HG03159 (cell line): ENCODE results near the gene ABHD4.
A peak's percentile ranks its signal among the peaks of the same experiment; 100 is the strongest.
"Not testable (repeated sequence)": the region's sequence is repeated elsewhere in the genome, so short reads cannot be mapped to it uniquely, and the experiment has no call there.

Experiments
- ATAC-seq: cut with Tn5 transposase; IDR thresholded peaks from one replicate; pipeline ENCODE4 v1.9.1; 2021; ENCODE audit warnings: mild to moderate bottlenecking, moderate library complexity; ENCODE audit not compliant: unreplicated experiment

ABHD4 gene

GRCh38 chr14:22588526-22589095 is 9.5 kb upstream of the ABHD4 start:
- no peak for ATAC-seq

DNA sequence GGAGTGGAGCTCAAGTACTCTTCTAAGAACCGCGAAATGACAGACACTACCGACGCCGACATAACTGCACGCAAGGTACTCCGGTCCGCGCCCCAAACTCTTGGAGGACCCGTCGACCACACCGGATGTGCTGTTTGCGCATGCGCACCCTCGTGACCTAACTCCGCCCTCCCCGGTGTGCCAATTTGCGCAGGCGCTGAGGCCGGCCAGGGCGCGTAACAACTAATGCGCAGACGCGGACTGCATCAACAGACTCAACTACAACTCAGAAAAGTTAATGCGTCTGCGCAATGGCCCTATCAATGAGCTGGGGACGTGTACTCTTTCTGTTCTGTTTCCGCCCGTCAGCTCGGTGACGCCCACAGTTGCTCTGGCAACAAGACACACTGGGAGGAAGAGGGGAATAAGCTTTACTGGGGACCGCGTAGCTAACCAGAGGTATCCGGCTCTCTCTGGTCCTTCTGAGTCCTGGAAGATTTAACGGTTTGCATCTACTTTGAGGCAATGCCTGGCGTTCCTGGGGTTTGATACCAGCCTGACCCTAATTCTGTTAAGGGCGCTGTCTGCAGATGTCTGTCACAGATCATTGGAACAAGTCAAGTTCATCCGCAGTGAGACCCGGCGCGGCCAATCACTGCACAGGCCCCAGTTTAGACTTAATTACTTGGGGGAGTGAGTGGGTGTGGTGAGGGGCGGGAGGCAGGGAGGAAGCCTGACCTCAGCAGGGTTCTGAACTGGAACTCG is 8.8 kb upstream of the ABHD4 start, which contains the start of gene DAD1:
DAD1 (minus strand) TSS at position 129 of the 744 bp plus-strand sequence; CDS start at position 62, 67 bp downstream.
- peak; percentile 88 for ATAC-seq

- ATAC-seq, result no peak
These were observed 4.9 kb upstream of the ABHD4 start for GRCh38 chr14:22593189-22593588.

DNA sequence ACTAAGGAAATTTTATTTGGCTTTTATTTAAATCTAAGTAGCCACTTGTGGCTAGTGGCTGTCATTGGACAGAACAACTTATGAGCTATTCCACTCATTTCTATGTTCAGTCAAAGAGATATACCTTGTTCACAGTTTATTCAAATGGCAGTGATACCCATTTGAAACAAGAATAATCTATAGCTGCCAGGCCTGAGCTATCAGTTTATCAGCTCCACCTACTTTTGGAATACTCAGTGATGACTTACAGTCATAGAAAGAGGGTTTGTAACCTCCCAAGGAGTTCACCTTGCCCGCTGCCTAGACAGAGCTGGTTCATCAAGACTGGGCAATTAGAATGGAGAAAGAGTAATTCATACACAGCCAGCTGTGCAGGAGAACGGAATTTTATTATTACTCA is 4.5 kb upstream of the ABHD4 start:
- ATAC-seq, result no peak

DNA sequence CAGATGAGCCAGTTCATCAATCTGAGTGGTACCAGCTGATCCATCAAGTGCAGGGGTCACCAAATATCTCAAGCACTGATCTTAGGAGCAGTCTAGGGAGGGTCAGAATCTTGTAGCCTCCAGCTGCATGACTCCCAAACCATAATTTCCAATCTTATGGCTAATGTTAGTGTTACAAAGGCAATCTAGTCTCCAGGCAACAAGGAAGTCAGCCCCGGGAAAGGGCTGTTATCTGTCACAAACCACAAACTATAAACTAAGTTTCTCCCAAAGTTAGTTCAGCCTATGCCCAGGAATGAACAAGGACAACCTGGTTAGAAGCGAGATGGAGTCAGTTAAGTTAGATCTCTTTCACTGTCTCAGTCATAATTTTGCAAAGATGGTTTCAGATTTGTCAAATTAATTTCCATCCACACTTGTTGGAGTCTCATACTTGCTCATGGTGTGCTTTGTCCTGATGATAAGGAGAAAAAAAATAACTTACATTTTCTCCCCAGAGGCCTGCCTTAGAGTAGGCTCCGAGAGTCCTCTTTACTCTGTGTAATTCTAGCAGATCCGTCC is 3.9 kb upstream of the ABHD4 start:
- no peak for ATAC-seq

DNA sequence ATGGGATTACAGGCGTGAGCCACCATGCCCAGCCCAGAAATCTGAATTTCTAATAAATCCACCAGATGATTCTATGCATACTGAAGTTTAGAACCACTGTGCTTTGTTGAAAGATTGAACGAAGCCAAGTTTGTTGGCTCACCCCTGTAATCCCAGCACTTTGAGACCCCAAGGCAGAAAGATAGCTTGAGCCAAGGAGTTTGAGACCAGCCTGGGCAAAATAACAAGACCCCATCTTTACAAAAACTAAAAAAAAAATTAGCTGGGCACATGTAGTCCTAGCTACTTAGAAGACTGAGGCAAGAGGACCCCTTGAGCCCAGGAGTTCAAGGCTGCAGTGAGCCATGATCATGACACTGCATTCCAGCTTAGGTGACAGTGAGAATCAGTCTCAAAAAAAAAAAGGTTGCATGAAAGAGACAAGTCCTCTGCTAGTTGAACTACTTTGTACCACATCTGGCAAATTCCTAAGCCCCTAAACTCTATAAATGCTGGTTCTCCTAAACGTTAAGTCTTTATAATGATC is 1.7 kb upstream of the ABHD4 start:
- no peak for ATAC-seq

- ATAC-seq, result no peak
These were observed 835 bp upstream of the ABHD4 start for GRCh38 chr14:22597265-22597664.

DNA sequence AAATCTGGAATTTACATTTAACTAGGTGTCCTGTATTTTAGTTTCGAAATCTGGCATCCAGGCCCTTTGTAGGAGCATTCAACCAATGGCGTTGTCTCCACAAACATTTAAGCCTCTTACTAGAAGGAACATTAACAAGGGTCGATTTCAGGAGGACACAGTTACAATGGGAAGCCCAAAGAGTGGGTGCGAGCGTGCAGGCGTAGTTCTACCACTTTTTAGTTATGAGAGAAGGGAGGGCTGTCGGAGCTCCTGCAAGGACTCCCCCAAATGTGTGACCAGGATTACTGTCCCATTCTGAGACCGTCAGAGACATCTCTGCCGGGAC is 365 bp upstream of the ABHD4 start:
- ATAC-seq, result peak; percentile 21

DNA sequence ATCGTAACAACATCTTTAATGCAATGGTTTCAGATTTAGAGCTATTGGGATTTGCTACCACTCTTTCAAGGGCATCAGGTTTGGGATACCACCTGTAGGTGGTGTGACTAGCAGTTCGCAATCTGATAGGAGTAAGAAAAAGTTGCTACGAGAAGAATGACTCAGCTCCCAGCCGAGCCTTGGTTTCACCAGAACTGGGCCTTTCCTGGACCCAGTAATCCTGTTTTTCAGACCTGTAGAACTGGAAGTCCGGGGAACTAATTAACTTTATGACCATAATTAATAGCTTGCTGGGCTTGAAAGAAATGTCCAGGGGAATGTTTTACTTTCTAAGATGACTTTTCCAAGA is 770 bp downstream of the ABHD4 start:
- no peak for ATAC-seq

DNA sequence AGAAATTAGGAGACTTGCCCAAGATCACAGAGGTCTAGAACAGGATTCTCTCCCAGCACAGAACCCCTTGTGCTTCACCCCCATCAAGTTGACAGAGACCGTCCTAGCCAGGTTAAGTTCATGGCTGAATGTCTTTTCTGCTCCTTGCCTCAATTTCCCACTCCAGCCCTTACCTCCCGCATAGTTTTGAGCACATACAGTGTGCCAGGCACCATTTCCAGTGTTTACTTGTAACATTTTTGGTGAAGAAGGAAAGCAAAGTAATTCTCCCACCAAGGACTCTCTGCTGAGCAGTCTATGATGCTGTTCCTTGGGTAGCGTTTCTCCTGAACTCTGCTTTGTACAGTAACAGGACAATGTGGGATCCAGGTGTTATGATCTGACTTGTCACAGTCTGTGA is 1.2 kb downstream of the ABHD4 start:
- ATAC-seq, result no peak

- no peak for ATAC-seq
These were observed 1.9 kb downstream of the ABHD4 start for GRCh38 chr14:22600027-22600426.

DNA sequence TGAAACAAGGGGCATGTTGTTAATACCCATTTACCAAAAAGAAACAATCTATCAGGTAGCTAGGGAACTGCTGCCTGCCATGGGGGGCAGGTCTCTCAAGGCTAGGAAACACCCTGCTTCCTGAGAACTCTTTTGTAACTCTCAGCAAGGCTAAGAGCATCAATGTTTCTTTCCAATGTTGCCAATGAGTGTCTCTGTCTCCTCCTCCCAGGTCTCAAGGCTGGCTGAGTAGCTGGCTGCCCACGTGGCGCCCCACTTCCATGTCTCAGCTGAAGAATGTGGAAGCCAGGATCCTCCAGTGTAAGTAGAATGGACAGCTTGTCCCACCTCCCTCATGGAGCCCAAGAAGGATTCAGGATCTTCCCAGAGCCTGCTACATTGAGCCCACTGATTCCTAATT is 3.4 kb downstream of the ABHD4 start:
- no peak for ATAC-seq

GRCh38 chr14:22601996-22602395 is 3.9 kb downstream of the ABHD4 start:
- ATAC-seq, result no peak

DNA sequence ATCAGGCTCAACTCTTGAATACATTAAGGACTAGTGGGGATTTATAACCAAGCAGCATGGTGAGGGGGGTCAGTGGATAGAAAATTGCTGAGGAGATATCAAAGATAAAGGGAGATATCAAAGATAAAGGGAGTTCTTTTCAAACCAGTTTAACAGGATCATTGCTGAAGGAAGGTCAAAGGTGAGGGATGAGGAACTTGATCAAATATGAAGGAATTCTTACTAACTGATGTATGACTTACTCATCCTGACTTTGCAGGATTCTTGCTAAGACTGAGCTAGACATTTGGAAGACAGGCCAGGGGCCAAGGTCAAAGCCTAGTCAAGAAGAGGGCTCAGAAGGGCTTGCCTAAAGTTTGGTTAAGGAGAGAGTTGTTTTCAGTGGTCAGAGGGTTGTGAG is 4.8 kb downstream of the ABHD4 start:
- no peak for ATAC-seq

GRCh38 chr14:22606380-22606779 is 8.3 kb downstream of the ABHD4 start:
- ATAC-seq, result no peak

GRCh38 chr14:22607291-22607690 is 9.2 kb downstream of the ABHD4 start:
- no peak for ATAC-seq

- ATAC-seq, result no peak
These were observed 12.8 kb downstream of the ABHD4 start for GRCh38 chr14:22610931-22611330.

DNA sequence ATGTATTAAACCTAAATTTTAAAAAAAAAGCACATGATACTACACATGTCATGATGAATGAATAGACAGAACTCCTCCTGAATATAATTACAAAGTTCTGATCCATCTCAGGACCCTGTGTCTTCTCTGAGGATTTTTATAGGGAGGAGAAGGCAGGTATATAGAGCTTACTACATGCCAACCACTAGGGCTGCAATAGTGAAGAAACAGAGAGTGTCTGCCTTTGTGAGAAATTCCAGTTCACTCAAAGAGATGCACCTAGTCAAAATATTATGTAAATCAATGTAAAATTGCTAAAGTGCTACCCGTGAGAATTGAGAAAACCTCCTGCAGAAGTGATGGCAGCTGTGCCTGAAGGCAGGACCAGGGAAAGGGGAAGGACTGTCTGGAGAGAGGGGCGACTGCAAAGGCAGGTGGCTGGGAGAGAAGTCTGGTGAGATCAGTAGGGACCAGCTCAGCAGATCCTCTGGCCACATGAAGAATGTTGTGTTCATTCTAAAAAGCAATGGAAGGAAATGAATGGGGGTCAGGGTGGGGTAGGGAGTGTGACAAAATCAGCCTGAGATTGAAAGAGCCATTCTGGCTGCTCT is 15.1 kb downstream of the ABHD4 start:
- ATAC-seq, result no peak

DNA sequence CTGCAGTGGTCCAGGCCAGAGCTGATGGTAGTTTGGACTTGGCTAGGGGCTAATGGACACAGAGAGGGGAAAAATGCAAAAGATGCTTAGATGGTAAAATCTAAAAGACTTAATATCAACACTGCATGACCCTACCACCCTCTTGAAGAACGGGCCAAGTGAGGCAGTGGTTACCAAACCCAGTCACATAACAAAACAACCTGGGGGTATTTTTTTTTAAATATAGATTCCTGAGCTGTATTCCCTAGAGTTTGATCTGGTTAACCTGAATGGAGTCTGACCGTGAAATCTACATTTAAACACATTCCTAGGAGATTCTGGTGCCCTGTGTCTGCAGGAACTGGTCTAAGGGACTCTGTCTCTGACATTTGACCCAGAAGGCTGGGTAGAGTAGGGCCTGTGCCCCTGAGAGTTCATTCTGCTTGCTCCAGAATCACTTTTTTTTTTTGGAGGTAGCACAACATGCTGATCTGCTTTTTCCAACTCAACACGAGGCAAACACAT is 15.7 kb downstream of the ABHD4 start:
- ATAC-seq, result no peak

GRCh38 chr14:22614240-22614799 is 16.2 kb downstream of the ABHD4 start:
- no peak for ATAC-seq

DNA sequence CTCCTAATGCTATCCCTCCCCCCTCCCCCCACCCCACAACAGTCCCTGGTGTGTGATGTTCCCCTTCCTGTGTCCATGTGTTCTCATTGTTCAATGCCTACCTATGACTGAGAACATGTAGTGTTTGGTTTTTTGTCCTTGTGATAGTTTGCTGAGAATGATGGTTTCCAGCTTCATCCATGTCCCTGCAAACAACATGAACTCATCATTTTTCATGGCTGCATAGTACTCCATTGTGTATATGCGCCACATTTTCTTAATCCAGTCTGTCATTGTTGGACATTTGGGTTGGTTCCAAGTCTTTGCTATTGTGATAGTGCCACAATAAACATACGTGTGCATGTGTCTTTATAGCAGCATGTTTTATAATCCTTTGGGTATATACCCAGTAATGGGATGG is 17.7 kb downstream of the ABHD4 start:
- ATAC-seq, result not testable (repeated sequence)

- ATAC-seq, result no peak
These were observed 24.2 kb downstream of the ABHD4 start for GRCh38 chr14:22622255-22622654.
